Parathyroid adenoma (tissue), 2 donors: ENCODE measurements around the gene AOX1.
"Not testable (repeated sequence)": the region's sequence is repeated elsewhere in the genome, so short reads cannot be mapped to it uniquely, and the experiment has no call there.

ENCODE experiments used
- H2AFZ ChIP-seq: fragments of 300-600 bp; sonication (generic); one replicate; pipeline ENCODE4 v1.7.0; 2017; ENCODE audit warnings: antibody characterized with exemption, mild to moderate bottlenecking
- H3K27ac ChIP-seq: fragments of 300-600 bp; sonication (generic); one replicate; pipeline ENCODE4 v1.7.0; 2017
- H3K27me3 ChIP-seq: fragments of 300-600 bp; sonication (generic); one replicate; pipeline ENCODE4 v1.7.0; 2017; ENCODE audit warnings: low read length; ENCODE audit not compliant: control insufficient read depth, insufficient read depth
- H3K36me3 ChIP-seq: fragments of 300-600 bp; sonication (generic); one replicate; pipeline ENCODE4 v1.7.0; 2017; ENCODE audit warnings: low read length; ENCODE audit not compliant: control insufficient read depth, insufficient read depth
- H3K4me1 ChIP-seq: fragments of 300-600 bp; sonication (generic); one replicate; pipeline ENCODE4 v1.7.0; 2017; ENCODE audit warnings: control low read depth
- H3K4me2 ChIP-seq: fragments of 300-600 bp; sonication (generic); one replicate; pipeline ENCODE4 v1.7.0; 2017; ENCODE audit warnings: low read length
- H3K4me3 ChIP-seq: fragments of 300-600 bp; sonication (generic); one replicate; pipeline ENCODE4 v1.7.0; 2017; ENCODE audit warnings: low read depth, low read length
- H3K79me2 ChIP-seq: fragments of 300-600 bp; sonication (generic); one replicate; pipeline ENCODE4 v1.7.0; 2017; ENCODE audit warnings: control low read depth
- H3K9ac ChIP-seq: fragments of 300-600 bp; sonication (generic); one replicate; pipeline ENCODE4 v1.7.0; 2017; ENCODE audit warnings: mild to moderate bottlenecking
- H3K9me3 ChIP-seq: fragments of 300-600 bp; sonication (generic); one replicate; pipeline ENCODE4 v1.7.0; 2017; ENCODE audit warnings: low read length; ENCODE audit not compliant: control insufficient read depth
- CTCF ChIP-seq: fragments of 300-600 bp; sonication (generic); IDR thresholded peaks from one replicate; pipeline ENCODE4 v1.7.0; 2017; ENCODE audit warnings: antibody characterized with exemption, mild to moderate bottlenecking
- donor health status: primary hyperparathyroidism.

The AOX1 gene

GRCh38 chr2:200585730-200586643, at the start of gene AOX1:
Gene AOX1, plus strand, starts transcription at chr2:200586014. Its CDS starts 95 bp downstream, at chr2:200586109.
- Histone ChIP-seq H3K27ac (peak within 1 kb of the TSS; percentile 13), H3K4me3 (peak within 1 kb of the TSS; percentile 43), H3K79me2 (no peaks in the 10 kb centered on the region), H3K4me1 (no peaks in the 10 kb centered on the region), H3K4me2 (peak within 1 kb of the TSS; percentile 66), H3K9ac (no peak within 1 kb of the TSS), H3K36me3 (no peaks in the 10 kb centered on the region), H3K27me3 (no peaks in the 10 kb centered on the region), H3K9me3 (no peaks in the 10 kb centered on the region), H2AFZ (peak within 1 kb of the TSS; percentile 91)
- no peak for TF ChIP-seq CTCF

- Histone ChIP-seq H3K4me2 (peak overlapping the region; percentile 29), H3K4me3 (no peak overlapping the region), H3K27me3 (no peaks in the 10 kb centered on the region), H3K36me3 (no peaks in the 10 kb centered on the region), H3K27ac (no peak overlapping the region), H2AFZ (peak overlapping the region; percentile 48), H3K9ac (no peak overlapping the region), H3K4me1 (peaks cover 6% of the 10 kb centered on the region), H3K79me2 (no peaks in the 10 kb centered on the region), H3K9me3 (no peaks in the 10 kb centered on the region)
- TF ChIP-seq CTCF = no peak
These were observed 47.7 kb upstream of the AOX1 start for GRCh38 chr2:200538139-200538538.

- H3K27ac ChIP-seq = no peak overlapping the region
- no peak for TF ChIP-seq CTCF
- no peaks in the 10 kb centered on the region for H3K79me2 ChIP-seq
- no peak overlapping the region for H3K4me3 ChIP-seq
- no peaks in the 10 kb centered on the region for H3K27me3 ChIP-seq
- H3K4me2 ChIP-seq = no peak overlapping the region
- no peak overlapping the region for H3K9ac ChIP-seq
- H3K4me1 ChIP-seq = peaks cover 6% of the 10 kb centered on the region
- no peak overlapping the region for H2AFZ ChIP-seq
- H3K36me3 ChIP-seq = no peaks in the 10 kb centered on the region
- no peaks in the 10 kb centered on the region for H3K9me3 ChIP-seq
These were observed 45.0 kb upstream of the AOX1 start for GRCh38 chr2:200540793-200541192.

GRCh38 chr2:200566596-200566995, 19.2 kb upstream of the AOX1 start:
- H3K4me1 ChIP-seq, H3K27me3 ChIP-seq, H3K9ac ChIP-seq, H3K27ac ChIP-seq, H3K79me2 ChIP-seq, H3K4me3 ChIP-seq, H2AFZ ChIP-seq, H3K4me2 ChIP-seq, H3K9me3 ChIP-seq, H3K36me3 ChIP-seq: not testable (repeated sequence)

GRCh38 chr2:200567932-200568331, 17.9 kb upstream of the AOX1 start:
- no peak overlapping the region for H2AFZ ChIP-seq
- no peak overlapping the region for H3K4me3 ChIP-seq
- no peaks in the 10 kb centered on the region for H3K27me3 ChIP-seq
- no peaks in the 10 kb centered on the region for H3K4me1 ChIP-seq
- H3K4me2 ChIP-seq = no peak overlapping the region
- H3K36me3 ChIP-seq = no peaks in the 10 kb centered on the region
- H3K9me3 ChIP-seq = no peaks in the 10 kb centered on the region
- no peaks in the 10 kb centered on the region for H3K79me2 ChIP-seq
- TF ChIP-seq CTCF = no peak
- H3K27ac ChIP-seq = no peak overlapping the region
- H3K9ac ChIP-seq = no peak overlapping the region
